ENCODE results near the gene GTPBP10. TPM values are rescaled to one million over a fixed set of nuclear protein-coding genes. Genes with fewer than 3 reads are reported as not detected.

Gene GTPBP10
- total RNA-seq, 1 experiment from 2014 or later, result 23.5 TPM

DNA sequence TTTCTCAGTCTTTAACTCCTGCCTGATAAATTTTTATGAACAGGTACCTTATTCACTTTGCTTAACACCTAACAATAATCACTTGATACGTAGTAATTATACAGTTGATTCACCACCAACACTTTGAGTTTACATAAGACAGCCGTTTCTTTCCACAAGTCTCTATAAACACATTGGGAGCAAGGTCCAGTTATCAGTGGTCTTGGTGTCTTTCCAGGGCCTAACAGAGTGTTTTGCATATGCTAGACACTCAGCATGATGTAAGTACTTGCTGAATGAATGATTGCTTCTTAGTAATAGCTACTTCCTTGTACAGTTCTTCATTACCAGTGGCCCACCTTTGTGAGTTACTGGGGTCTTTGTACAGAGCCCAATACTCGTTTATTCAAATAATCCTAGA lies 63.2 kb downstream of the GTPBP10 start:
- no peaks in the 10 kb centered on the region for H3K9me2 ChIP-seq (replicated peaks; ENCODE audit: low read length)
- DNase-seq, result no peak
- H3K27me3 ChIP-seq (ENCODE audit: low read length), result no peaks in the 10 kb centered on the region
- peaks cover 24% of the 10 kb centered on the region for H3K36me3 ChIP-seq (ENCODE audit: low read depth, low read length)
- TF ChIP-seq EZH2 (IDR thresholded peaks at IDR 0.05; ENCODE audit: low read length, unreplicated experiment) (no peak), EZH2phosphoT487 (IDR thresholded peaks at IDR 0.05; ENCODE audit: borderline replicate concordance, low read length) (no peak)
- TF ChIP-seq, protein P1, sequence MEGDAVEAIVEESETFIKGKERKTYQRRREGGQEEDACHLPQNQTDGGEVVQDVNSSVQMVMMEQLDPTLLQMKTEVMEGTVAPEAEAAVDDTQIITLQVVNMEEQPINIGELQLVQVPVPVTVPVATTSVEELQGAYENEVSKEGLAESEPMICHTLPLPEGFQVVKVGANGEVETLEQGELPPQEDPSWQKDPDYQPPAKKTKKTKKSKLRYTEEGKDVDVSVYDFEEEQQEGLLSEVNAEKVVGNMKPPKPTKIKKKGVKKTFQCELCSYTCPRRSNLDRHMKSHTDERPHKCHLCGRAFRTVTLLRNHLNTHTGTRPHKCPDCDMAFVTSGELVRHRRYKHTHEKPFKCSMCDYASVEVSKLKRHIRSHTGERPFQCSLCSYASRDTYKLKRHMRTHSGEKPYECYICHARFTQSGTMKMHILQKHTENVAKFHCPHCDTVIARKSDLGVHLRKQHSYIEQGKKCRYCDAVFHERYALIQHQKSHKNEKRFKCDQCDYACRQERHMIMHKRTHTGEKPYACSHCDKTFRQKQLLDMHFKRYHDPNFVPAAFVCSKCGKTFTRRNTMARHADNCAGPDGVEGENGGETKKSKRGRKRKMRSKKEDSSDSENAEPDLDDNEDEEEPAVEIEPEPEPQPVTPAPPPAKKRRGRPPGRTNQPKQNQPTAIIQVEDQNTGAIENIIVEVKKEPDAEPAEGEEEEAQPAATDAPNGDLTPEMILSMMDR (conservative IDR thresholded peaks at IDR 0.05; ENCODE audit: low read depth, low read length), result no peak
- no peak for ATAC-seq
- no TSS peak for BruUV-seq (replicated peaks)
- no peaks in the 10 kb centered on the region for H3K9me3 ChIP-seq (ENCODE audit: low read length)
- intact Hi-C loops (cut with micrococcal nuclease), result no loop called here
- H3K9ac ChIP-seq (ENCODE audit: low read length), result no peak overlapping the region
- H3K79me2 ChIP-seq (ENCODE audit: low read length), result peaks cover 28% of the 10 kb centered on the region
- H3F3A ChIP-seq (ENCODE audit: low read length, unreplicated experiment), result no peaks in the 10 kb centered on the region
- no peak overlapping the region for H3K27ac ChIP-seq (ENCODE audit: low read length)
- H3K4me2 ChIP-seq (ENCODE audit: low read length), result no peak overlapping the region
- H4K20me1 ChIP-seq (ENCODE audit: low read length), result peaks cover 4% of the 10 kb centered on the region; the same call in 1 of the 2 replicates
- H3K4me3 ChIP-seq (ENCODE audit: low read length), result no peak overlapping the region
- CTCF ChIA-PET, result no interaction called here
- POLR2A ChIA-PET (ENCODE audit: unreplicated experiment), result no interaction called here
- H2AFZ ChIP-seq (ENCODE audit: low read length), result no peak overlapping the region
- H3K4me1 ChIP-seq (ENCODE audit: insufficient read depth, low read length), result peaks cover 17% of the 10 kb centered on the region

DNA sequence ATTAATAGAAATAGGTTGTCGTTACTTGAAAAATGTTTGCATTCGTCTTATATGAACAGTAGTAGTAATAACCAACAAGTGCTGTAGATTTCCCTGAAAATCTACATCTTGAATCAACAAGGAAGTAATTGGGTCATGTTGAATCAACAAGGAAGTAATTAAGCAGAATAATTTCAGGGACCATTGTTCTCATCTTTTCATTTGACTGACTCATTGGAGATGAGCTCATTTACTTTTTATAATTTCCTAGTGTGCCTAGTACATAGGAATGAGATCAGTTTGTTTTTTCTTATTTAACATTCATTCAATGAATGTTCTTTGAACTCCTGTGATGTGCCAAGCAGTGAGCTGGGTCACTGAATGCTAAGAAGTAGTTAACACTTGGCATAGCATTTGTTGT lies 65.0 kb downstream of the GTPBP10 start:
- Histone ChIP-seq H3K36me3 (ENCODE audit: low read depth, low read length) (peaks cover 20% of the 10 kb centered on the region), H4K20me1 (ENCODE audit: low read length) (peaks cover 4% of the 10 kb centered on the region; the same call in 1 of the 2 replicates), H3K4me1 (ENCODE audit: insufficient read depth, low read length) (peaks cover 11% of the 10 kb centered on the region), H3K27me3 (ENCODE audit: low read length) (no peaks in the 10 kb centered on the region), H3K9ac (ENCODE audit: low read length) (no peak overlapping the region), H3K4me2 (ENCODE audit: low read length) (0 out of 2 replicates have a peak overlapping the region, but pooled peaks have one; percentile 21), H3K79me2 (ENCODE audit: low read length) (peaks cover 11% of the 10 kb centered on the region), H3F3A (ENCODE audit: low read length, unreplicated experiment) (no peaks in the 10 kb centered on the region), H3K4me3 (ENCODE audit: low read length) (no peak overlapping the region), H3K9me3 (ENCODE audit: low read length) (no peaks in the 10 kb centered on the region), H3K9me2 (replicated peaks; ENCODE audit: low read length) (no peaks in the 10 kb centered on the region), H3K27ac (ENCODE audit: low read length) (peak overlapping the region; percentile 26; the same call in 1 of the 2 replicates), H2AFZ (ENCODE audit: low read length) (no peak overlapping the region)
- BruUV-seq (replicated peaks), result no TSS peak
- CTCF ChIA-PET, result interaction anchor here (1.0 kb wide), 1 partner anchor 16 kb away, joined by 5 read pairs; no protein-coding TSS in a partner anchor
- peak; percentile 56 for DNase-seq
- POLR2A ChIA-PET (ENCODE audit: unreplicated experiment), result no interaction called here
- ATAC-seq, result peak; percentile 77
- TF ChIP-seq, protein P1 (conservative IDR thresholded peaks at IDR 0.05; ENCODE audit: low read depth, low read length), result no peak
- TF ChIP-seq EZH2phosphoT487 (IDR thresholded peaks at IDR 0.05; ENCODE audit: borderline replicate concordance, low read length), result no peak
- TF ChIP-seq EZH2 (IDR thresholded peaks at IDR 0.05; ENCODE audit: low read length, unreplicated experiment), result no peak
- intact Hi-C loops (cut with micrococcal nuclease), result loop anchor here (1.0 kb wide), 1 partner anchor 27 kb away; no protein-coding TSS in a partner anchor

DNA sequence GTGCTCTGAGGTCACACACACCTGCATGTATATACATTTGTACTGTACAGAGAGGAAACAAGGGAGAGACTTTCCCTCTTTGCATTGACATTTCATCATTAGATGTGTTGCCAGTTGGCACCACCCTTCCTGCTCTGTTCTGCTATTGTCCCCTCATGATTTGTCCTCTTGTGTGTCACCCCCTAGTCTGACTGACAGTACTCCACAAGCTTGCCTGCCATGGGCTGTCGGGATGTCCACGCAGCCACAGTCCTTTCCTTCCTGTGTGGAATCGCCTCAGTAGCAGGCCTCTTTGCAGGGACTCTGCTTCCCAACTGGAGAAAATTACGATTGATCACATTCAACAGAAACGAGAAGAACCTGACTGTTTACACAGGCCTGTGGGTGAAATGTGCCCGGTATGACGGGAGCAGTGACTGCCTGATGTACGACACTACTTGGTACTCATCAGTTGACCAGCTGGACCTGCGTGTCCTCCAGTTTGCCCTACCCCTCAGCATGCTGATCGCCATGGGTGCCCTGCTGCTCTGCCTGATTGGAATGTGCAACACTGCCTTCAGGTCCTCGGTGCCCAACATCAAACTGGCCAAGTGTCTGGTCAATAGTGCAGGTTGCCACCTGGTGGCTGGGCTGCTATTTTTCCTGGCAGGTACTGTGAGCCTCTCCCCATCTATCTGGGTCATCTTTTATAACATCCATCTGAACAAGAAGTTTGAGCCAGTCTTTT lies 66.1 kb downstream of the GTPBP10 start:
- Histone ChIP-seq H3K79me2 (ENCODE audit: low read length) (peaks cover 8% of the 10 kb centered on the region), H3K4me1 (ENCODE audit: insufficient read depth, low read length) (peaks cover 11% of the 10 kb centered on the region), H3K9me2 (replicated peaks; ENCODE audit: low read length) (no peaks in the 10 kb centered on the region), H3F3A (ENCODE audit: low read length, unreplicated experiment) (no peaks in the 10 kb centered on the region), H3K4me3 (ENCODE audit: low read length) (no peak overlapping the region), H3K27ac (ENCODE audit: low read length) (no peak overlapping the region), H2AFZ (ENCODE audit: low read length) (no peak overlapping the region), H4K20me1 (ENCODE audit: low read length) (peaks cover 4% of the 10 kb centered on the region; the same call in 1 of the 2 replicates), H3K9ac (ENCODE audit: low read length) (no peak overlapping the region), H3K27me3 (ENCODE audit: low read length) (no peaks in the 10 kb centered on the region), H3K4me2 (ENCODE audit: low read length) (no peak overlapping the region), H3K36me3 (ENCODE audit: low read depth, low read length) (peaks cover 21% of the 10 kb centered on the region), H3K9me3 (ENCODE audit: low read length) (no peaks in the 10 kb centered on the region)
- no TSS peak for BruUV-seq (replicated peaks)
- CTCF ChIA-PET, result no interaction called here
- DNase-seq, result peak; percentile 63
- peak; percentile 62 for ATAC-seq
- intact Hi-C loops (cut with micrococcal nuclease), result loop anchor here (1.0 kb wide), 1 partner anchor 100 kb away; no protein-coding TSS in a partner anchor
- TF ChIP-seq EZH2phosphoT487 (IDR thresholded peaks at IDR 0.05; ENCODE audit: borderline replicate concordance, low read length), result no peak
- TF ChIP-seq EZH2 (IDR thresholded peaks at IDR 0.05; ENCODE audit: low read length, unreplicated experiment), result no peak
- TF ChIP-seq, protein P1 (conservative IDR thresholded peaks at IDR 0.05; ENCODE audit: low read depth, low read length), result peak; percentile 76
- POLR2A ChIA-PET (ENCODE audit: unreplicated experiment), result no interaction called here

Data from PC-3 (cell line).